Measurements from ENCODE around the gene DDHD1.

Gene DDHD1

GRCh38 chr14:53011053-53011462, 142.1 kb downstream of the DDHD1 start:
- Mint-ChIP-seq H3K9me3 (no peaks in the 10 kb centered on the region), H3K4me3 (no peak overlapping the region), H3K36me3 (no peaks in the 10 kb centered on the region), H3K27ac (no peak overlapping the region), H3K4me1 (peaks cover 11% of the 10 kb centered on the region)
- ATAC-seq, result no peak
- DNase-seq (ENCODE audit: low spot score in 2 of 2), result no peak

DNA sequence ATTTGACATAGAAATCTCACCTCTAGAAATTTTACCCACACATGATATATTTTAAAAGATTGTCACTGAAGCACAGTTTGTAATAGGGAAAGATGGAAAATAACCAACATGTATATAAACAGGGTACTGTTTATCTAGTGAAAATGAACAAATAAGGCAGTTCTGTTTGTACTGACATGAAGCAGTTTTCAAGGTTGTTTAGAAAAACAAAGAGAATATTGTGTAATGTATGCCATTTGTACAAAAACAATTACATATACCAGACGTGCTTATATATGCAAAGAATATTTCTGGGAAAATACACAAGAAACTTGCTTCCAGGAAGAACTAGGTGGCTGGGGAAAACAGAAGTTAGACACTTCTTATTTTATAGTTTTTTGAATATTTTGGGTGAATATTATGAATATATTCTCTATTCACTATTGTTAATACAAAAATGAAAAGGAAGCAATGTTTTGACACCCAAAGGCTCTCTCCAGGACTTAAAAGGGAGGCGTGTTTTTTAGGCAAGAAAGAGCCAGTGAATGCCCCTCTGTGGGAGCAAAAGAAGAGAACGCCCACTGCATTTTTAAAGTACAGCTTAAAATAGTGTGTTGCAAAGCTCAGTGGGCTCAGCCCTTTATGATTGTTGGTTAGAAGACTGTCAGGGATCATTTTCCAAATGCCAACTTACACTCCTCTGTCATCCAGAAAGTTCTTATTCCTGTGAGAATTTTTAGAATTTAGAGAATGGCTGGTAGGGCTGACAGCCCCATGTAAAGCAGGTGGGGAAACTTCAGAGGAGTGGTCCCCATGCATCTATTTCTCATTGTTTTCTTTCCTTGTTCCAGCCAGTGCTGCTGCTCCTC, 142.7 kb downstream of the DDHD1 start:
- Mint-ChIP-seq H3K4me3 (no peak overlapping the region), H3K4me1 (peaks cover 11% of the 10 kb centered on the region)
- DNase-seq (ENCODE audit: low spot score in 2 of 2), result no peak

DNA sequence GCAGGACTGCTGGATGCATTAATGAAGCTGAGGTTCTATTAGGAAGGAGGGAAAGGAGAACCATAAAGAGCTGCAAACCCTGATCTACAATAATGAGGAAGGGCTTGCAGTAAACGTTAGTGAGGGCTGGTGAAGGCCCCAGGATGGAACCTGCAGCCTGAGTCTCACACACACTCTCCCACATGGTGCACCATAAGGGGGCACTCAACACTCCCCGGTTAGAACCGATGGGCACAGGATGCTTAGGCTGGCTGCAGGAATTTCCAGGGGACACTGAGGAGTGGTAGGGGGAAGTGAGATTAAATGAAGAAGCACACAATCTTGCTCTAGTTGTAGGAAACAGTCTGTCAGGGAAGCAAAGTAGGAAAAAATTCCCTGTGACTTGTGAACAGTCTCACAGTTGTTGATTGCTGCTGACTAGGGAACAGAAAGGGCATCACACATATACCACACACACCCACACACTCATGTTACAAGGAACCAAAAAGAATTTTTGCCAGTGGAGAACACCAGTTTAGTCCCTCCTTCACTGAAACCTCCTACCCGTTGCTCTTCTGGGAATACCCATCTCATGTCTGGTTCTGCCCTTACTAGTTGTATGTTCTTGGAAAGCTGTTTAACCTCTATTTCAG, 146.1 kb downstream of the DDHD1 start:
- H3K9me3 Mint-ChIP-seq, result no peaks in the 10 kb centered on the region
- peak; percentile 42 for ATAC-seq
- H3K27ac Mint-ChIP-seq, result no peak overlapping the region
- no peaks in the 10 kb centered on the region for H3K36me3 Mint-ChIP-seq
- peaks cover 11% of the 10 kb centered on the region for H3K4me1 Mint-ChIP-seq
- no peak overlapping the region for H3K4me3 Mint-ChIP-seq
- DNase-seq (ENCODE audit: low spot score in 2 of 2), result no peak

More for the DNA sequence above, 142.7 kb downstream of the DDHD1 start:
- Mint-ChIP-seq H3K36me3 (no peaks in the 10 kb centered on the region), H3K27ac (no peak overlapping the region), H3K9me3 (no peaks in the 10 kb centered on the region)
- ATAC-seq, result no peak

DNA sequence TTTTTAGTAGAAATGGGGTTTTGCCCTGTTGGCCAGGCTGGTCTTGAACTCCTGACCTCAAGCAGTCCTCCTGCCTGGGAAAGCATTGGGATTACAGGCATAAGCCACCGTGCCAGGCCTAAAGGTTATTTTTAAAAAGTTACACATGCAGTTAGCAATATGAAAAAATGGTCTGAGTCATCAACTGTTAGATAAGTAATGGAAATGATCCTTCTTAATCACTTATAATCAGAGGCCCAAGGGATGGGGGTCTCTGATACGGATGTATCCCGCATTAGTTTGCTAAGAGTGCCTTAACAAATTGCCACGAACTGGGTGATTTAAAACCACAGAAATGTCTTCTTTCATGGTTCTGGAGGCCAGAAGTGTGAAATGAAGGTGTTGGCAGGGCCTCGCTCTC, 148.1 kb downstream of the DDHD1 start:
- Mint-ChIP-seq H3K9me3 (no peaks in the 10 kb centered on the region), H3K27ac (no peak overlapping the region), H3K4me1 (peaks cover 11% of the 10 kb centered on the region), H3K4me3 (no peak overlapping the region), H3K36me3 (no peaks in the 10 kb centered on the region)
- ATAC-seq, result no peak
- DNase-seq (ENCODE audit: low spot score in 2 of 2), result no peak

GRCh38 chr14:53003776-53004175, 149.3 kb downstream of the DDHD1 start:
- DNase-seq (ENCODE audit: low spot score in 2 of 2), result no peak
- Mint-ChIP-seq H3K4me1 (peaks cover 11% of the 10 kb centered on the region), H3K27ac (no peak overlapping the region), H3K4me3 (no peak overlapping the region), H3K36me3 (no peaks in the 10 kb centered on the region), H3K9me3 (no peaks in the 10 kb centered on the region)
- no peak for ATAC-seq

GRCh38 chr14:53002576-53002975, 150.5 kb downstream of the DDHD1 start:
- Mint-ChIP-seq H3K36me3 (no peaks in the 10 kb centered on the region), H3K9me3 (no peaks in the 10 kb centered on the region), H3K4me3 (no peak overlapping the region), H3K4me1 (peaks cover 9% of the 10 kb centered on the region), H3K27ac (no peak overlapping the region)
- ATAC-seq (peak; percentile 28), DNase-seq (ENCODE audit: low spot score in 2 of 2) (no peak)

DNA sequence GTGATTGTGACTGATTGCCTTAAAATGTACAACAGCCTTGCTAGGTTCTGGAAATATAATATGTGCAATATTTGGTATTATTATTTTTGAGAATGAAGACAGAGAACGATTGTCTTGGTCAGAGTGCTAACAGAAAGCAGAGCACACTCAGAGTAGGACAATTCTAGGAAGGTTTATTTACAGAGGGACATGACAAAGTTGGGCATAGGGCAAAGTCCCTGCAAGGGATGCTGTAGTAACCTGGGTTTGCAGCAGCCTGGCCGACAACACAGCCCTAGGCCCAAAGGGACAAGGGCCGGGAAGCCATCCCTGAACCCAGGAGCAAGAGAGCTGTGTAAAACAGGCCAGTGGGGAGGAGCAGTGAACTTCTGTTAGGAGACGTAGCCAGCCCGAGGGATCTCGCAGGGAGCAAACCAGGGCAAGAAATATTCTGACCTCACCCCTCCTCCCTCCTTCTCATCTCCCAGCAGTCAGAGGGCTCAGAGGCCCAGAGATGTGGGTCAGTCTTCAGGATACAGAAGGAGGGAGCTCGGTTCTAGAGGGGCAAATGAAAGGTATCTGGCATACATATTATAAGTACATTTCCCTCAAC, 151.2 kb downstream of the DDHD1 start:
- Mint-ChIP-seq H3K4me1 (peaks cover 2% of the 10 kb centered on the region), H3K36me3 (no peaks in the 10 kb centered on the region), H3K27ac (no peak overlapping the region), H3K4me3 (no peak overlapping the region), H3K9me3 (no peaks in the 10 kb centered on the region)
- ATAC-seq (no peak), DNase-seq (ENCODE audit: low spot score in 2 of 2) (no peak)

GRCh38 chr14:52998376-52999015, 154.6 kb downstream of the DDHD1 start:
- Mint-ChIP-seq H3K27ac (no peak overlapping the region), H3K4me1 (no peaks in the 10 kb centered on the region), H3K36me3 (no peaks in the 10 kb centered on the region), H3K4me3 (no peak overlapping the region), H3K9me3 (no peaks in the 10 kb centered on the region)
- DNase-seq (ENCODE audit: low spot score in 2 of 2), result no peak
- no peak for ATAC-seq

GRCh38 chr14:52996493-52996892, 156.6 kb downstream of the DDHD1 start:
- Mint-ChIP-seq H3K36me3 (no peaks in the 10 kb centered on the region), H3K9me3 (no peaks in the 10 kb centered on the region), H3K4me1 (no peaks in the 10 kb centered on the region), H3K27ac (no peak overlapping the region), H3K4me3 (no peak overlapping the region)
- DNase-seq (ENCODE audit: low spot score in 2 of 2) (no peak), ATAC-seq (no peak)

GRCh38 chr14:52995998-52996397, 157.1 kb downstream of the DDHD1 start:
- DNase-seq (ENCODE audit: low spot score in 2 of 2) (no peak), ATAC-seq (no peak)
- no peaks in the 10 kb centered on the region for H3K4me1 Mint-ChIP-seq
- H3K9me3 Mint-ChIP-seq, result no peaks in the 10 kb centered on the region
- no peak overlapping the region for H3K27ac Mint-ChIP-seq
- no peaks in the 10 kb centered on the region for H3K36me3 Mint-ChIP-seq
- no peak overlapping the region for H3K4me3 Mint-ChIP-seq

GRCh38 chr14:52992236-52992870, 160.8 kb downstream of the DDHD1 start:
- Mint-ChIP-seq H3K4me1 (no peaks in the 10 kb centered on the region), H3K36me3 (no peaks in the 10 kb centered on the region), H3K4me3 (no peak overlapping the region), H3K9me3 (no peaks in the 10 kb centered on the region), H3K27ac (no peak overlapping the region)
- no peak for ATAC-seq
- DNase-seq (ENCODE audit: low spot score in 2 of 2), result no peak

- Mint-ChIP-seq H3K9me3 (no peaks in the 10 kb centered on the region), H3K27ac (no peak overlapping the region)
Measured at GRCh38 chr14:52988139-52988538, 165.0 kb downstream of the DDHD1 start.

GRCh38 chr14:52987514-52987913, 165.6 kb downstream of the DDHD1 start:
- no peak overlapping the region for H3K27ac Mint-ChIP-seq
- ATAC-seq (no peak), DNase-seq (ENCODE audit: low spot score in 2 of 2) (no peak)
- no peaks in the 10 kb centered on the region for H3K9me3 Mint-ChIP-seq
- H3K4me1 Mint-ChIP-seq, result no peaks in the 10 kb centered on the region
- H3K36me3 Mint-ChIP-seq, result no peaks in the 10 kb centered on the region
- H3K4me3 Mint-ChIP-seq, result no peak overlapping the region

More at GRCh38 chr14:52988139-52988538, 165.0 kb downstream of the DDHD1 start:
- Mint-ChIP-seq H3K4me3 (no peak overlapping the region), H3K4me1 (no peaks in the 10 kb centered on the region), H3K36me3 (no peaks in the 10 kb centered on the region)
- DNase-seq (ENCODE audit: low spot score in 2 of 2) (no peak), ATAC-seq (no peak)

GRCh38 chr14:52987042-52987441, 166.1 kb downstream of the DDHD1 start:
- H3K36me3 Mint-ChIP-seq, result no peaks in the 10 kb centered on the region
- no peak overlapping the region for H3K27ac Mint-ChIP-seq
- H3K4me3 Mint-ChIP-seq, result no peak overlapping the region
- ATAC-seq (peak; percentile 74), DNase-seq (ENCODE audit: low spot score in 2 of 2) (no peak)
- no peaks in the 10 kb centered on the region for H3K9me3 Mint-ChIP-seq
- H3K4me1 Mint-ChIP-seq, result no peaks in the 10 kb centered on the region

Data from stimulated activated effector memory CD8-positive, alpha-beta T cell treated with anti-CD3 and anti-CD28 coated beads, Interleukin-12 subunit alpha, Interleukin-12 subunit beta, amount 100 ng/mL, for 72 hours (primary cell).